IPS-18c (cell line): ENCODE results near the gene SULT1A3.
"Not testable (repeated sequence)": the region's sequence is repeated elsewhere in the genome, so short reads cannot be mapped to it uniquely, and the experiment has no call there.

ENCODE experiments used
- H3K4me3 ChIP-seq: 2 replicates; pipeline ENCODE4 v1.7.0; 2013; ENCODE audit warnings: low read depth, mild to moderate bottlenecking, low read length, moderate library complexity; ENCODE audit not compliant: insufficient read depth
- H3K9me3 ChIP-seq: one replicate; pipeline ENCODE4 v1.6.1; 2013; ENCODE audit warnings: mild to moderate bottlenecking, low read length, moderate library complexity; ENCODE audit not compliant: control insufficient read depth, insufficient read depth

Gene SULT1A3

GRCh38 chr16:30209032-30209431, 10.0 kb downstream of the SULT1A3 start:
- not testable (repeated sequence) for H3K4me3 ChIP-seq, H3K9me3 ChIP-seq

GRCh38 chr16:30211414-30211813, 12.4 kb downstream of the SULT1A3 start:
- not testable (repeated sequence) for H3K9me3 ChIP-seq, H3K4me3 ChIP-seq

- H3K9me3 ChIP-seq, H3K4me3 ChIP-seq: not testable (repeated sequence)
Measured at GRCh38 chr16:30217082-30217481, 18.0 kb downstream of the SULT1A3 start.

GRCh38 chr16:30248379-30248778, 49.3 kb downstream of the SULT1A3 start, which contains the start of gene NPIPB13:
Gene NPIPB13, minus strand, starts transcription at chr16:30248479. Its CDS starts 2,906 bp downstream, at chr16:30245573.
- not testable (repeated sequence) for H3K9me3 ChIP-seq, H3K4me3 ChIP-seq
